ENCODE data around the gene SMIM41.

GRCh38 chr12:52054231-52054832 lies 25.2 kb upstream of the SMIM41 start:
- TF ChIP-seq CTCF (IDR thresholded peaks at IDR 0.05) (no peak), POLR2A (IDR thresholded peaks at IDR 0.05) (peak in 1 of 2 donors; percentile 51)
